Neural crest cell (in vitro differentiated cells): ENCODE measurements around the gene SLC6A12. TPM values are rescaled to one million over a fixed set of nuclear protein-coding genes. Genes with fewer than 3 reads are reported as not detected.
A peak's percentile ranks its signal among the peaks of the same experiment; 100 is the strongest.

ENCODE experiments used
- DNase-seq: peaks from one replicate; pipeline ENCODE4 v3.0.0; 2021; ENCODE audit warnings: low read depth, mixed read lengths, low spot score
- H3K27ac Mint-ChIP-seq: one replicate; pipeline ENCODE4 v1.8.0; 2021; ENCODE audit warnings: mild to moderate bottlenecking, mixed read lengths; ENCODE audit not compliant: unreplicated experiment
- H3K27me3 Mint-ChIP-seq: 2 replicates; pipeline ENCODE4 v1.8.0; 2021; ENCODE audit warnings: low read depth, mild to moderate bottlenecking, mixed read lengths
- H3K36me3 Mint-ChIP-seq: 2 replicates; pipeline ENCODE4 v1.8.0; 2021; ENCODE audit warnings: low read depth, mild to moderate bottlenecking, mixed read lengths
- H3K4me1 Mint-ChIP-seq: 2 replicates; pipeline ENCODE4 v1.8.0; 2021; ENCODE audit warnings: mixed read lengths
- H3K4me3 Mint-ChIP-seq: one replicate; pipeline ENCODE4 v1.8.0; 2021; ENCODE audit warnings: mild to moderate bottlenecking, mixed read lengths
- H3K9me3 Mint-ChIP-seq: 2 replicates; pipeline ENCODE4 v1.8.0; 2021; ENCODE audit warnings: mixed read lengths
- CTCF ChIP-seq: fragments of 200-600 bp; sonication (generic); conservative IDR thresholded peaks from 2 replicates; pipeline ENCODE4 v1.5.0; 2021; ENCODE audit warnings: antibody characterized with exemption, mild to moderate bottlenecking
- total RNA-seq: library from RNA; stranded (reverse); gene quantifications from 2 replicates; pipeline ENCODE4 v1.2.1, GENCODE V29; 2021

Gene SLC6A12
- total RNA-seq, 1 donor from 2014 or later = 0.47 TPM

- Mint-ChIP-seq H3K4me1 (peaks cover 3% of the 10 kb centered on the region), H3K36me3 (no peaks in the 10 kb centered on the region), H3K9me3 (no peaks in the 10 kb centered on the region), H3K4me3 (peak overlapping the region; percentile 62), H3K27ac (no peak overlapping the region), H3K27me3 (peaks cover 60% of the 10 kb centered on the region)
- TF ChIP-seq CTCF = no peak
- DNase-seq = no peak
Measured at GRCh38 chr12:205026-205425, 8.9 kb downstream of the SLC6A12 start.

DNA sequence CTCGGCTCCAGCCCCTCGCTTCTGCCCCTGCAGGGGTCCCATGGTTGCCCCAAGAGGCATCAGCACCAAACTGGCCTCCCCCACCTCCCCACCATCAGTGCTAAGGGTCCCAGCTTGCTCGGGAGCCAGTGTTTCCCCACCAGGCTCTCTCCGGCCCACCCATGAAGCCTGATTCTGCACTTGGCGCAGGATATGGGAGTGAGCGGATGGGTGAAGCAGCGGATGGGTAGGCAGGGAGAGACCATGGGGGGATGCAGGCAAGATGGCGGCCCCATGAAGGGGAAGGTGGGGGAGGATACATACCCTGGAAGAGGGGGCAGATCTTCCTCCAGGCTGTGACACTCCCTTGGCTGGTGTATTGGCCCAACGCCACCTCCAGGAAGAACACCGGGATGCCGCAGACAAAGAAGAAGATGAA, 9.7 kb downstream of the SLC6A12 start:
- H3K4me3 Mint-ChIP-seq = peak overlapping the region; percentile 79
- H3K9me3 Mint-ChIP-seq = no peaks in the 10 kb centered on the region
- no peak for DNase-seq
- no peak overlapping the region for H3K27ac Mint-ChIP-seq
- H3K27me3 Mint-ChIP-seq = peaks cover 66% of the 10 kb centered on the region
- peaks cover 9% of the 10 kb centered on the region for H3K4me1 Mint-ChIP-seq
- H3K36me3 Mint-ChIP-seq = no peaks in the 10 kb centered on the region
- TF ChIP-seq CTCF = no peak

DNA sequence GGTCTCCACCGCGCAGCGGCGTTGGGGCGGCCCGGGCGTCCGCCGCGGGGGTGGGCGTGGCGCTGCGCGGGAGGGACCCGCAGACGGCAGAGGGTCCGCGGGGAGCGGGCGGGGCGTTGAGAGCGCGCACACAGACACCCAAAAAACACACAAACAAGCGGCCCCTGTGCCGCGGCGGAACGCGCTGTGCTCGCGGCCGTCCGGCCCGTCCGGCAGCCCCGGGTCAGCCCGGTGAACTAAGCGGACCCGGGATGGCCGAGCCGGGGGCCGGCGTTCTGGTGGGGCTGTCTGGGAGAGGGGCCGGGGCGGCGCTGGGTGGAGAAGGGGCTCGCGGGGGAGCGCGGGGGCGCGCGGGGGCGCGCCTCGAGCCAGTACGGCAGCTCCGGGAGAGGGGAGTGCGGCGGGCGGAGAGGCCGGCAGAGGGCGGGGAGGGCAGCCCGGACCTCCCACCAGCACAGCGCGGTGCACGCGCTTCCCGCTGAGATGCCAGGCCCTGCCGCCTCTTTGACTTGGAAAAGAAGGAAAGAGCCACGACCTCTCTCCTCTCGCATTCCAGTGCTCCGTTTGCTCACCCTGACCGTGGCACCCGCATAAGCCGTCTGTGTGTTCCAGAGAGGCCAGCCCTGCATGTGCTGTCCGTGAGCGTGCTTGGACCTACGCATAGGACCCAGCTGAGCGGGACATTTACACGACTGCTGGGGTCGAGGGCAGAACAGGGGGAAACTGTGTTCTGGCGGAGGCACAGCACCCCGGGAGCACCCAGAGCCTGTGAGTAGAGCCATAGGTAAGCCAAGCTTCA, 10.3 kb downstream of the SLC6A12 start:
- no peaks in the 10 kb centered on the region for H3K9me3 Mint-ChIP-seq
- peak; percentile 59 for DNase-seq
- peaks cover 9% of the 10 kb centered on the region for H3K4me1 Mint-ChIP-seq
- peaks cover 65% of the 10 kb centered on the region for H3K27me3 Mint-ChIP-seq
- TF ChIP-seq CTCF = peak; percentile 56
- no peaks in the 10 kb centered on the region for H3K36me3 Mint-ChIP-seq
- no peak overlapping the region for H3K27ac Mint-ChIP-seq
- H3K4me3 Mint-ChIP-seq = peak overlapping the region; percentile 79

GRCh38 chr12:203074-203461, 10.9 kb downstream of the SLC6A12 start:
- no peak for DNase-seq
- Mint-ChIP-seq H3K27ac (no peak overlapping the region), H3K4me1 (peaks cover 9% of the 10 kb centered on the region), H3K36me3 (no peaks in the 10 kb centered on the region), H3K27me3 (peaks cover 66% of the 10 kb centered on the region), H3K9me3 (no peaks in the 10 kb centered on the region), H3K4me3 (no peak overlapping the region)
- no peak for TF ChIP-seq CTCF

GRCh38 chr12:202081-202731, 11.8 kb downstream of the SLC6A12 start:
- H3K4me1 Mint-ChIP-seq = peaks cover 9% of the 10 kb centered on the region
- TF ChIP-seq CTCF = no peak
- peak overlapping the region; percentile 83 for H3K4me3 Mint-ChIP-seq
- H3K36me3 Mint-ChIP-seq = no peaks in the 10 kb centered on the region
- H3K27me3 Mint-ChIP-seq = peaks cover 68% of the 10 kb centered on the region
- H3K27ac Mint-ChIP-seq = no peak overlapping the region
- H3K9me3 Mint-ChIP-seq = no peaks in the 10 kb centered on the region
- DNase-seq = no peak
